ENCODE results near the gene SCAI. TPM values are rescaled to one million over a fixed set of nuclear protein-coding genes. Genes with fewer than 3 reads are reported as not detected.

SCAI gene
- total and polyA plus RNA-seq, 9 of the 15 experiments (the other 6 are each of a cell fraction or from before 2014, with no cell fraction given), result 0.70 to 12.4 (median 4.2) TPM

DNA sequence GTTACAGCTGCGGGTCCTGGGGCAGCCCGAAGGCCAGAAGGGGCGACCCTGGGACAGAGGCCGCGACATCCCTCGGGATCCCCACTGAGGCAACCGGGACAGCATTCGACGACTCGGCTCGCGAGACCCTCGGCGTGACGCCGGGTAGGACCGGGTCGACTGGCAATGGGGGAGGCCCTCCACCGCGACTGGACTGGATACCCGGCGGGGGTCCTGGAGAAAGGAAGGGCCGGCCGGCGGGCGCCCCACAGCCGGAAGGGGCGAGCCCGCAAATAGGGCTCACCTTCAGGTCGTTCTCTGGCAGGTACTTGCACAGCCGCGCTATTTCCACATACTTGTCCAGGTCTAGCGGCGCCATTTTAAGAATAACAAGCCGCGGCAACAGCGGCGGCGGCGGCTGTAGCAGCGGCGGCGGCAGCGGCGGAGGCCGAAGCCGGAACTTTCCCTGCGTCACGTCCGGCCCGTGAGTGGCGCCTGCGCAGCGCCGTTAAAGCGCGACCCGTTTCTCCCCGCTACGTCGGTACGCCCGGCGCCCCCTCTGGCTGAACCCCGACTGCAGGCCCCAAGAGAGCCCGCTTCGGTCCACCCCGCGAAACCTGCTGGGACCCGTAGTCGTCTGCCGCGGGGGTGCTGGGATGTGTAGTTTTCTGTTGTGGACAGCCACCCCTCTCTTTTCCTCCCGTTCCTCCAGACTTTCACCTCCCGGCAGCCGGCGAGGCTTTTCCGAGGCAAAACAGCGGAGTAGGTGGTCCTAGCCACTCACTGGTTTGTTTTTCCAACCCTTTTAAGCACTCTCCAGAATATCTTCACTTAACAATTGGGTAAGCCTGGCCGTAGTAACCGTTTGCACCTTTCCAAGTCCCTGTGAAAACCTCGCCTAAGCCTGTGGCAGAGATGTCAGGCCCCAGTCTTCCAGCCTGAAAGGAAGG lies 46.3 kb upstream of the SCAI start, which contains the start of gene PPP6C (continued):
- TF ChIP-seq SREBF1 (IDR thresholded peaks at IDR 0.05; ENCODE audit: borderline replicate concordance, low read depth, low read length) (no peak), POLR2A (conservative IDR thresholded peaks at IDR 0.05) (peak; percentile 84), RFX7 (CRISPR knock-in tag; IDR thresholded peaks at IDR 0.05) (no peak), SREBF2 (CRISPR knock-in tag; IDR thresholded peaks at IDR 0.05) (no peak), BRD4 (IDR thresholded peaks at IDR 0.05) (no peak), RBM14 (IDR thresholded peaks at IDR 0.05; ENCODE audit: borderline replicate concordance, insufficient read depth, low read depth, low read length) (0 out of 2 replicates have a peak, but pooled peaks have one; percentile 10), ZBTB8A (IDR thresholded peaks at IDR 0.05; ENCODE audit: partially characterized antibody) (peak; percentile 63), TCF7L2 (IDR thresholded peaks at IDR 0.05; ENCODE audit: low read depth, low read length) (peak; percentile 42; the same call in 1 of the 2 replicates), LCOR (CRISPR knock-in tag; IDR thresholded peaks at IDR 0.05) (0 out of 2 replicates have a peak, but pooled peaks have one; percentile 51), HDGF (IDR thresholded peaks at IDR 0.05) (no peak), ZNF41 (CRISPR knock-in tag; conservative IDR thresholded peaks at IDR 0.05) (no peak), POLR3G (IDR thresholded peaks at IDR 0.05; ENCODE audit: extremely low read depth, insufficient read length, insufficient replicate concordance) (no peak), ZNF699 (CRISPR knock-in tag; IDR thresholded peaks at IDR 0.05; ENCODE audit: insufficient replicate concordance) (no peak), ZNF347 (CRISPR knock-in tag; IDR thresholded peaks at IDR 0.05; ENCODE audit: low read depth) (no peak), EZH2 (IDR thresholded peaks at IDR 0.05; ENCODE audit: borderline replicate concordance, low read depth, low read length) (no peak), BHLHE40 (IDR thresholded peaks at IDR 0.05; ENCODE audit: low read length) (peak; percentile 76), MCM3 (IDR thresholded peaks at IDR 0.05) (no peak), SP1 (CRISPR knock-in tag; IDR thresholded peaks at IDR 0.05) (peak; percentile 78), ZNF644 (tag; IDR thresholded peaks at IDR 0.05; ENCODE audit: low read depth) (peak; percentile 63; the same call in 1 of the 2 replicates)
- TF ChIP-seq, protein P1, sequence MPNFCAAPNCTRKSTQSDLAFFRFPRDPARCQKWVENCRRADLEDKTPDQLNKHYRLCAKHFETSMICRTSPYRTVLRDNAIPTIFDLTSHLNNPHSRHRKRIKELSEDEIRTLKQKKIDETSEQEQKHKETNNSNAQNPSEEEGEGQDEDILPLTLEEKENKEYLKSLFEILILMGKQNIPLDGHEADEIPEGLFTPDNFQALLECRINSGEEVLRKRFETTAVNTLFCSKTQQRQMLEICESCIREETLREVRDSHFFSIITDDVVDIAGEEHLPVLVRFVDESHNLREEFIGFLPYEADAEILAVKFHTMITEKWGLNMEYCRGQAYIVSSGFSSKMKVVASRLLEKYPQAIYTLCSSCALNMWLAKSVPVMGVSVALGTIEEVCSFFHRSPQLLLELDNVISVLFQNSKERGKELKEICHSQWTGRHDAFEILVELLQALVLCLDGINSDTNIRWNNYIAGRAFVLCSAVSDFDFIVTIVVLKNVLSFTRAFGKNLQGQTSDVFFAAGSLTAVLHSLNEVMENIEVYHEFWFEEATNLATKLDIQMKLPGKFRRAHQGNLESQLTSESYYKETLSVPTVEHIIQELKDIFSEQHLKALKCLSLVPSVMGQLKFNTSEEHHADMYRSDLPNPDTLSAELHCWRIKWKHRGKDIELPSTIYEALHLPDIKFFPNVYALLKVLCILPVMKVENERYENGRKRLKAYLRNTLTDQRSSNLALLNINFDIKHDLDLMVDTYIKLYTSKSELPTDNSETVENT (CRISPR knock-in tag; IDR thresholded peaks at IDR 0.05), result 0 out of 2 replicates have a peak, but pooled peaks have one; percentile 47
- TF ChIP-seq, protein P2, sequence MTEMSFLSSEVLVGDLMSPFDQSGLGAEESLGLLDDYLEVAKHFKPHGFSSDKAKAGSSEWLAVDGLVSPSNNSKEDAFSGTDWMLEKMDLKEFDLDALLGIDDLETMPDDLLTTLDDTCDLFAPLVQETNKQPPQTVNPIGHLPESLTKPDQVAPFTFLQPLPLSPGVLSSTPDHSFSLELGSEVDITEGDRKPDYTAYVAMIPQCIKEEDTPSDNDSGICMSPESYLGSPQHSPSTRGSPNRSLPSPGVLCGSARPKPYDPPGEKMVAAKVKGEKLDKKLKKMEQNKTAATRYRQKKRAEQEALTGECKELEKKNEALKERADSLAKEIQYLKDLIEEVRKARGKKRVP (CRISPR knock-in tag; IDR thresholded peaks at IDR 0.05), result no peak
- TF ChIP-seq, protein P3, sequence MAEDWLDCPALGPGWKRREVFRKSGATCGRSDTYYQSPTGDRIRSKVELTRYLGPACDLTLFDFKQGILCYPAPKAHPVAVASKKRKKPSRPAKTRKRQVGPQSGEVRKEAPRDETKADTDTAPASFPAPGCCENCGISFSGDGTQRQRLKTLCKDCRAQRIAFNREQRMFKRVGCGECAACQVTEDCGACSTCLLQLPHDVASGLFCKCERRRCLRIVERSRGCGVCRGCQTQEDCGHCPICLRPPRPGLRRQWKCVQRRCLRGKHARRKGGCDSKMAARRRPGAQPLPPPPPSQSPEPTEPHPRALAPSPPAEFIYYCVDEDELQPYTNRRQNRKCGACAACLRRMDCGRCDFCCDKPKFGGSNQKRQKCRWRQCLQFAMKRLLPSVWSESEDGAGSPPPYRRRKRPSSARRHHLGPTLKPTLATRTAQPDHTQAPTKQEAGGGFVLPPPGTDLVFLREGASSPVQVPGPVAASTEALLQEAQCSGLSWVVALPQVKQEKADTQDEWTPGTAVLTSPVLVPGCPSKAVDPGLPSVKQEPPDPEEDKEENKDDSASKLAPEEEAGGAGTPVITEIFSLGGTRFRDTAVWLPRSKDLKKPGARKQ (CRISPR knock-in tag; IDR thresholded peaks at IDR 0.05), result no peak
- TF ChIP-seq, protein P4, sequence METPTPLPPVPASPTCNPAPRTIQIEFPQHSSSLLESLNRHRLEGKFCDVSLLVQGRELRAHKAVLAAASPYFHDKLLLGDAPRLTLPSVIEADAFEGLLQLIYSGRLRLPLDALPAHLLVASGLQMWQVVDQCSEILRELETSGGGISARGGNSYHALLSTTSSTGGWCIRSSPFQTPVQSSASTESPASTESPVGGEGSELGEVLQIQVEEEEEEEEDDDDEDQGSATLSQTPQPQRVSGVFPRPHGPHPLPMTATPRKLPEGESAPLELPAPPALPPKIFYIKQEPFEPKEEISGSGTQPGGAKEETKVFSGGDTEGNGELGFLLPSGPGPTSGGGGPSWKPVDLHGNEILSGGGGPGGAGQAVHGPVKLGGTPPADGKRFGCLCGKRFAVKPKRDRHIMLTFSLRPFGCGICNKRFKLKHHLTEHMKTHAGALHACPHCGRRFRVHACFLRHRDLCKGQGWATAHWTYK (CRISPR knock-in tag; IDR thresholded peaks at IDR 0.05), result no peak

Data from K562 (cell line).